Fibroblast of skin of back (primary cell): ENCODE measurements around the gene ASMTL.

ENCODE experiments used
- DNase-seq: peaks from one replicate; pipeline ENCODE4 v3.0.0-alpha.2; 2013

Gene ASMTL

DNA sequence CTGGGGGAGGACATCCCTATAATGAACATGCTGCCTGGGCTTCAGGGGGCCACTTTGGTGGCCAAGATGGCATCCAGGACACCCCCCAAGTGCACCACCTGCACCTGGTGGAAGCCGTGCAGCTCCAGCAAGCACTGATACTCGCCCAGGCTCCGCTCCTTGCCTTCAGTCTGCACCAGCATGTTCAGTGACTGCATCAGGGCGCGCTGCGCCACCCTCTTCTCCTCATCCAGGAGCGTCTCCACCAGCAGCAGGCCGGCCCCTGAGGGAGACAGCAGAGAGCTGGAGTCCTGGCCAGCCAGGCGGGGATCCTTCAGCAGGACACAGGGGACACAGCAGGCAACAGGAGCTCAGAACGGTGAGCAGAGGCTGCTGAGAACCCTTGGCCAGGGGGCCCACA, 49.5 kb downstream of the ASMTL start:
- DNase-seq = no peak

GRCh38 chrX:1401611-1402430, 50.9 kb downstream of the ASMTL start:
- DNase-seq = no peak

DNA sequence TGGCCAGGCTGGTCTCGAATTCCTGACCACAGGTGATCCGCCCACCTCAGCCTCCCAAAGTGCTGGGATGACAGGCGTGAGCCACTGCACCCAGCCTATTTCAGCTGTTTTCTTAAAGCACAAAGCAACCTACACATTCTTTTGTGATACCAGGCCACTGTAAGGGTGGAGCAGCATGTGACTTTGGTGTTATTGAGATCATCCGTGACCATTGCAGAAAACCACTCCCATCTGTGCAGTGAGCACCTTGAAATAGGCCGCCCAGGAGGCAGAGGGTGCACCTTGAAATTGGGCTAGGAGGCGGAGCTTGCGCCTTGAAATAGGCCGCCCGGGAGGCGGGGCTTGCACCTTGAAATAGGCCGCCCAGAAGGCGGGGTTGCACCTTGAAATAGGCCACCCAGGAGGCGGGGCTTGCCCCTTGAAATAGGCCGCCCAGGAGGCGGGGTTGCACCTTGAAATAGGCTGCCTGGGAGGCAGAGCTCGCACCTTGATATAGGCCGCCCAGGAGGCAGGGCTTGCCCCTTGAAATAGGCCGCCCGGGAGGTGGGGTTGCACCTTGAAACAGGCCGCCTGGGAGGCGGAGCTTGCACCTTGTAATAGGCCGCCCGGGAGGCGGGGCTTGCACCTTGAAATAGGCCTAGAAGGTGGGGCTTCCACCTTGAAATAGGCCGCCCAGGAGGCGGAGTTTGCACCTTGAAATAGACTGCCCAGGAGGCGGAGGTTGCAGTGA, 51.8 kb downstream of the ASMTL start:
- DNase-seq = no peak

- DNase-seq = no peak
Measured at GRCh38 chrX:1400049-1400448, 52.7 kb downstream of the ASMTL start.

DNA sequence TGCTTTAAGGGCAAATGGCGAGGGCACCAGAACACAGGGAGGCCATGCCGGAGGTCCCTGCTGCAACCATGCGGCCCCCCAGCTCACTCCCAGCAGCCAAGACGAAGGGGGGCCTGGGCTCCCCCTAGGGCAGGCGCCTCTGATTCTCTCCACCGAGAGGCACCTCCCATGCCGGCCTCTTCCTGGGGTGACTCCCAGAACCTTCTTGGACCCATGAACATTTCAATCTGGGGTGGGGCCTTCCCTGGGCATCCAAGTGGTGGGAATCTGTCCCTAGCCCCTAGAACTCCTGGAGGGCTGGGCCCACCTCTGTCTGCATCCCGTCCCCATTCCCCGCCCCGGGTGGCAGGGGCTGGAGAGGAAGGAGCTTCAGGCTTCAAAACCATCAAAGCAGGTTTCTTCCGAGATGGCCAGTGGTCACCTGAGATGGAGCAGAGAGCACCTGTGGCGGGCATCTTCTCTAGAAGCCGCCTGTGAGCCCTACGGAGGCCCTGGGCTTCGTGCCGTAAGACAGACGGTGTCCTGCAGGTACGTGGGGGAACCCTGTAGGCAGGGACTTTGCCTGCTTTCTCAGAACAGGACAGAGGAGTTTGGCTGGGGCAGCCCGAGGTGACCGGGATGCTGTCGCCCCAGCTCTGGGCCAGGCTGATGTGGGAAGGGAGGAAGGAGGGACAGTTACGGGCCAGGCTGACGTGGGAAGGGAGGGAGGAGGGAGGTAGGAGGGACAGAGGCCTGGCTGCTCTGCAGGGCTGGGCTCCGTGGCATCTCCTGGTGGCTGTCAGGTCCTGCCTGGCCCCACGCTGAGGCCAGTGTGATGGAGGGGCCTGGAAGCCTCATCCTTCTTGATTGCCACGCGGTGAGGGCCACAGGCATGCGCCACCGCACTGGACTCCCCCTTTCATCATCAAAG, 54.0 kb downstream of the ASMTL start:
- no peak for DNase-seq

GRCh38 chrX:1397441-1398270, 55.1 kb downstream of the ASMTL start:
- no peak for DNase-seq

- DNase-seq = no peak
Measured at GRCh38 chrX:1397001-1397400, 55.7 kb downstream of the ASMTL start.

DNA sequence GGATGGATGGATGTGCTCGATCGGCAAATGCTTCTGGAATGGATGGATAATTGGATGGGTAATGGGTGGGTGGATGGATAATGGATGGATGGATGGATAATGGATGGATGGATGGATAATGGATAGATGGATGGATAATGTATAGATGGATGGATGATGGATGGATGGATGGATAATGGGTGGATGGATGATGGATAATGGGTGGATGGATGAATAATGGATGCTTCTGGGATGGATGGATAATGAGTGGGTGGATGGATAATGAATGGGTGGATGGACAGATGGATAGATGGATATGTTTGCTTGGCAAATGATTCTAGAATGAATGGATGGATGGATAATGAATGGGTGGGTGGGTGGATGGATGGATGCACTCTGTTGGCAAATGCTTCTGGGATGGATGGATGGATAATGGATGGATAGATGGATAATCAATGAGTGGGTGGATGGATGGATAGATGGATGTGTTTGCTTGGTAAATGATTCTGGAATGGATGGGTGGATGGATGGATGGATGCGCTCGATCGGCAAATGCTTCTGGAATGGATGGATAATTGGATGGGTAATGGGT, 57.0 kb downstream of the ASMTL start:
- DNase-seq = no peak

GRCh38 chrX:1394731-1395501, 57.8 kb downstream of the ASMTL start:
- DNase-seq = no peak

DNA sequence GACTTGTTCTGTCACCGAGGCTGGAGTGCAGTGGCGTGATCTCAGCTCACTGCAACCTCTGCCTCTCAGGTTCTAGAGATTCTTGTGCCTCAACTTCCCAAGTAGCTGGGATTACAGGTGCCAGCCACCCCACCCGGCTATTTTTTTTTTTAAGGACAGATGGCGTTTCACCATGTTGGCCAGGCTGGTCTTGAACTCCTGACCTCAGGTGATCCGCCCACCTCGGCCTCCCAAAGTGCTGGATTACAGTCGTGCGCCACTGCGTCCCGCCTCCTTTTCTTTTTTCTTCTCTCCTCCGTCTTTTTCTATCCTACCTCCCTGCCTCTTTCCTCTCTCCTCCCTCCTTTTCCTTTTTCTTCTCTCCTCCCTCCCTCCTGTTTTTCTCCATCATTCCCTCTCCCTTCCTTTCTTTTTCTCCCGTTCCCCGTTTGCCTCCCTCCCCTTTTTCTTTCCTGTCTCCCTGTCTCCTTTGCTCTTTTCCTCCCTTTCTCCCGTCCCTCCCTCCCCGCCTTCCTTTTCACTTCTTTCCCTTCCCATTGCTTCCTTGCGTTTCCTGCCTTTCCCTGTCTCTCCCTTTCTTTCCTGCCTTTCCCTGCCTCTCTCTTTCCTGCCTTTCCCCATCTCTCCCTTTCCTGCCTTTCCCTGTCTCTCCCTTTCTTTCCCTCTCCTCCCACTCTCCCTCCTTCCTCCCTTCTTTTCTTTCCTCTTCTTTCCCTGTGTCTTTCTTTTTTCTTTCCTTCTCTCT, 58.7 kb downstream of the ASMTL start:
- DNase-seq = no peak

- DNase-seq = peak; percentile 79
Measured at GRCh38 chrX:1392376-1393068, 60.2 kb downstream of the ASMTL start.

- peak; percentile 96 for DNase-seq
Measured at GRCh38 chrX:1391707-1392375, 60.9 kb downstream of the ASMTL start, which contains the start of gene SLC25A6. TSS of gene SLC25A6 (minus strand) at chrX:1392113. CDS start at chrX:1392009, 104 bp downstream.

GRCh38 chrX:1391370-1391706, 61.4 kb downstream of the ASMTL start:
- no peak for DNase-seq

- no peak for DNase-seq
Measured at GRCh38 chrX:1390621-1391369, 61.9 kb downstream of the ASMTL start.

GRCh38 chrX:1389993-1390285, 62.8 kb downstream of the ASMTL start:
- DNase-seq = no peak

- no peak for DNase-seq
Measured at GRCh38 chrX:1389181-1389992, 63.3 kb downstream of the ASMTL start.

DNA sequence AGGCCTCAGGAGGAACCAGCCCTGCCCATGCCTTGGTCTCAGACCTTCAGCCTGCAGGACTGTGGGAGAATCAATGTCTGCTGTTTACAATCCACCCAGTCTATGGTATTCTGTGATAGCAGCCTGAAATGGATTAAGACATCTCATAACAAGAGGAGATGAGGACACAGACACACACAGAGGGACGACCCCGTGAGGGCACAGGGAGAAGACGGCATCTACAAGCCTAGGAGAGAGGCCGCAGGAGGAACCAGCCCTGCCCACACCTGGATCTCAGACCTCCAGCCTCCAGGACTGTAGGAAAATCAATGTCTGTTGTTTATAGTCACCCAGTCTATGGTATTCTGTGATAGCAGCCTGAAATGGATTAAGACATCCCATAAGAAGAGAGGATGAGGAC, 64.1 kb downstream of the ASMTL start:
- no peak for DNase-seq
